Erythroblast (primary cell): Measurements from ENCODE around the gene ZCCHC24.

ENCODE experiments used
- GATA1 ChIP-seq: IDR thresholded peaks from 2 replicates; pipeline ENCODE4 v1.6.1; 2011; ENCODE audit warnings: low read depth, mild to moderate bottlenecking, control low read depth, low read length, moderate library complexity
- POLR2A ChIP-seq: IDR thresholded peaks from 2 replicates; pipeline ENCODE4 v1.6.1; 2011; ENCODE audit warnings: mild to moderate bottlenecking, low read length

DNA sequence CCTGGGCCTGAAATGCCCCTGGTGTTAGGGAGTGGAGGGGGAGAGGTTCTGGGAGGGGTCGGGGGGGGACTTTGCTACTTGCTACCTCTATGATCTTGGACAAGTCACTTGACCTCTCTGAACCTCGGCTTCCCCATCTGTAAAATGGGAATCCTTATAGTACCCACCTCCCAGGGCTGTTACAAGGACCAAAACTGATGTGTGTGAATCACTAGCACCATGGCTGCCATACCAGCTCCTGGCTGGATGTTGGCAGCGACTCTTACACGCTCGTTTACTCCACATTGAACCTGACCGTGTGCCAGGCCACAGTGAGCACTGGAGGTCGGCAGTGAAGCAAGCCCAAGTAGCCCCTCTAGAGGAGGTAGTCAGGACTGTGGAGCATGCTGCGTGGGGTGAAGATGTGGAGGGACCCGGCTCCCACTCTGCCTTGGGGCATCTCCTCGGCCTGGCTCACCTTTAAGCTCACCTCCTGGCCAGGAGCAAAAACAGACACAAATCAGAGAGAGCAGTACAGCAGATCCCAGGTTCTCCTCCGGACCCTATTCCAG lies 69.3 kb downstream of the ZCCHC24 start:
- TF ChIP-seq POLR2A (no peak), GATA1 (no peak)
